Hypothalamus (tissue), 51 donors: ENCODE measurements around the gene SPHK1.
A peak's percentile ranks its signal among the peaks of the same experiment; 100 is the strongest.

ENCODE experiments used
- DNase-seq, 51 donors: peaks; one replicate each; lab custom pipeline; 2025; lab: John Stamatoyannopoulos, UW

SPHK1 gene

DNA sequence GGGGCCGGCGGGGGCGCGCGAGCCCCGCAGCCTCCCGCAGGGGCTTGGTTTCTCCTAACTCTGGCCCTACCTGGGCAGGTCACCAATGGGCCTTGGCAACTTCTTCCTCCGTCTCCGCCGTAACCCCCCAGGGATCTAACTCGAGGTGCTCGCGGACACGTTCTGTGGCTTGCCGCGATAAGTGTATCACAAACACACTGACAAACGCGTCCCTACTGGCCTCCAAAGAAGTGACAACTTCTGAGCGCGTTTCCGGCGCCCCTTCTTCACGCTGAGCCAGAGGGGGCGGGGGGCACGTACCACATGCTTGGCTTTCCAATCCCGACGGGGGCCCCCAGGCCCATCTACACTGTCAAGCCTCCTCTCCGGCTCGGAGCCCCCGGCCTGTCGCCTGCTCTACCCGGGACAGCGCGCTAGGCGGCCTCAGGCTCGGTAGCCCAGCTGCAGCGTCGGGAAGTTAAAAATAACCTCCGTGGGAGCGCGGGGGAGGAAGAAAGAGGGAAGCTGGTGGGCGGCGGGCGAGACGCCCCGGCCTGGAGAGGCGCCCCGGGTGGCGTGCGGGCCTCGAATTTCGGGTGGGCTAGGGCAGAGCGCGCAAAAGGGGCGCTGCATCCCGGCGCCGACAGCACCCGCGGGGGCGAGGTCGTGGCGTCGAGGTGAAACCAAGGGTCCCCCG is 725 bp upstream of the SPHK1 start:
- peak in 3 of 51 donors; percentile 10 to 33 (median 19) for DNase-seq

DNA sequence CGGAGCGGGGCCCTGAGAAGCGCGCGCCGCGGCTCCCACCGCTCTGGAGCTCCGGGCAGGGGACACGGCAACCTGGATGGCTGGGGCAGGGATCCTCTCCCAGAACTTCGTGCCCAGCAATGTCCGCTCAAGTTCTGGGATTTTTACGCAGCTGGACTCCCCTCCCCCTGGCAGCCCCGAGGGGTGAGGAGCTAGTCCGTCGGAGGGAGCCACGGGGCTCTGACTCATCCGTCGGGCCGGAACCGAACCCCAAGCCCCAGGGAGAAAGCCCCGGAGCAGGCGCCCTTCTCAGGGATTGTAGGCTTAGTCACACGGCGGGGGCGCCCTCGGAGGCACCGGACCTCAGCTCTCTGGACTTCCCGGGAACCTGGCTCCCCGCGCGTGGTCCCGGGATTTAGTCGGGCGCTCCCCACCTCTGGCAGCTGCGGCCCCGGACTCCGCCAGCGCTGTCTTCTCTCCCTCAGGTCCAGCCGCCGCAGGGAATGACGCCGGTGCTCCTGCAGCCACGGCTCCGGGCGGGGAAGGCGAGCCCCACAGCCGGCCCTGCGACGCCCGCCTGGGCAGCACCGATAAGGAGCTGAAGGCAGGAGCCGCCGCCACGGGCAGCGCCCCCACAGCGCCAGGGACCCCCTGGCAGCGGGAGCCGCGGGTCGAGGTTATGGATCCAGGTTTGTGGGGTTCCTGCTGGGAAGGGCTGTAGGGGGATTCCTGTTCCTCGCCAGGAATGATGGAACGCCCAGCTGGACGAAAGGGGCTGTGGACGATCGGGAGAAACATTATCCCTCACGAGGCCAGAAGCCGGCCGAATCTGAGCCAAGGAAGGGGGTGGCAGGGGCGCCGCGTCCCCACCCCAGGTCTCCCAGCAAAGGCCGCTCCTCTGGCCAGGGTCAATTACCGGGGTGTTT is 830 bp downstream of the SPHK1 start:
- peak in 4 of 51 donors; percentile 21 to 35 (median 27) for DNase-seq

GRCh38 chr17:76385892-76386786 is 1.7 kb downstream of the SPHK1 start:
- peak in 20 of 51 donors; percentile 9 to 60 (median 38) for DNase-seq

- DNase-seq, result no peak
Observed at GRCh38 chr17:76386966-76387765, 2.8 kb downstream of the SPHK1 start.

- DNase-seq, result no peak
Observed at GRCh38 chr17:76388966-76389888, 4.8 kb downstream of the SPHK1 start.

DNA sequence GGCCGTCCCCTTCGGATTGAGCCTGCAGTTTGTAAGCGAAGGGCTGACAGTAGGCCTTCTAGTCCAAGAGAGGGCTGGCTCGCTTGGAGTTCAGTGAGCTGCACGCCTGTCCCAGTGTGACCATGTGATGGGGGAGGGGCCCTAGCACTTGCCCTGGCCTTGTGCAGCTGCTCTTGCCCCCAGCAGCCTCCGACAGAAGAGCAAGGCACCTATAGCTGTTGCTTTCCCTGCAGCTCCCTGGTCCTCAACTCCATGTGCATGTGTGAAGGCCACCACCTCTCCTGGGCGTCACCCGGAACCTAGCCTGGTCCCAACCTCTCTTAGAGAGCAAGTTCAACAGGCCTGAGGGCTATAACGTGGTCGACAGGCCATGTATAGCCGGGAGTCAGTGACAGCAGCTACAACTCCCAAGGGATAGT is 5.6 kb downstream of the SPHK1 start:
- peak in 2 of 51 donors; percentile 13 to 19 for DNase-seq

DNA sequence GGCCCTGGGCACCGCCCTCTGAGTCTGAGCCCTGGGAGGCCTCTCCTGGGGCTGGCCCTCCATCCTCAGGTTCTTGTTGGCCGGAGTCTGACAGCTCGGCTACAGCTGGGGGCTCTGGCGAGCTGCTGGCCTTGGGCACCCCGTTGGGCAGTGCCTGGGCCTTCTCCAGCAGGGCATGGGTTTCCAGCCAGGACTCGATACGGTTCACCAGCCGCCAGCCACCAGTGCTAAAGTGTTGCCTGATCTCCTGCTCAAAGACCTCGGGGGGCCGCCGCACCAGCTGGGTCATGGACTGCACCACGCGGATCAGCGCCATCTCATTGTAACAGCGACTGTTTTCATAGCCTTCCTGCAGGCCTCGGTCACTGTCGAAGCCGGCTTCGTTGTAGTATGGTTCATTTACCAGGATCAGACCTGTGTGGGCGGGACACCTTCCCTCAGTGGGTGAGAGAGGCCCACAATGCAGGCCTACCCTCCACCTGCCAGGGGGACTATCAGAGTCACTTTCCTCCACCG is 6.8 kb downstream of the SPHK1 start:
- no peak for DNase-seq

DNA sequence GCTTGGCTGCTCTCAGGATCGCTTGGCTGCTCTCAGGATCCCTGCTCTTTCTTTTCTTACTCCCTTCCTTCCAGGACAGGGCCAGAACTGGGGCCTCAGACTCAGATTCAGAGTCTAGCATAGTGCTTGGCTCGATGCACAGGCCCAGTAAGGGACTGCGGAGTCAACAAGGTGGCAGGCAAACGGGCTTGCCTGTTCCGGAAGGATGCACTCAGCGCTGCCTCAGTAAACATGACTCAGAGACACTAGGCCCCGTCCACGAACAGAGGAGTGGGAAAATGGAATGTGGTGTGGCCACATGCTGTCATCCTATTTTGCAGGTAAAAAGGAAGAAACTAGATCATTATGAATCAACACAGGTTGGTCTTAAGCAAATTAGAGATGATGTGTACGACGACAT is 9.8 kb downstream of the SPHK1 start:
- DNase-seq, result no peak

- DNase-seq, result no peak
Observed at GRCh38 chr17:76395980-76396379, 11.6 kb downstream of the SPHK1 start.

DNA sequence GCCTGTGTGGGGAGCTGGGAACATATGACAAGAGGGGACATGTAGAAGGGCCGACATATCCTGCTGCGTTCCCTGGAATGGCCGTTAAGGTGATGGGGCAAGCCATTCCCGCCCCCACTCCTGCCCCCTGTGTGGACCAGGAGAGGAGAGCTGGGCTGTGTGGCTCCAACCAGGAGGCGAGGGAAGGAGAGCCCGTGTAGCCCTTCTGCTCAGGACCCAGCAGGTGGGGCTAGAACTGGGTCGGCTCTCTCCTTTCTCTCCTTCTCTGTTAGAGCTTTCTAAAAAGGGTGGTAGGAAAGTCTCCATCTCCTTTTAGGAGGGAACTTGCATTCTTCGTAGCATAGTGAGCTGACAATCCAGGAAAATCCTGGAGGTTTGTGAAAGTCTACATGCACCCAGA is 12.8 kb downstream of the SPHK1 start:
- no peak for DNase-seq

DNA sequence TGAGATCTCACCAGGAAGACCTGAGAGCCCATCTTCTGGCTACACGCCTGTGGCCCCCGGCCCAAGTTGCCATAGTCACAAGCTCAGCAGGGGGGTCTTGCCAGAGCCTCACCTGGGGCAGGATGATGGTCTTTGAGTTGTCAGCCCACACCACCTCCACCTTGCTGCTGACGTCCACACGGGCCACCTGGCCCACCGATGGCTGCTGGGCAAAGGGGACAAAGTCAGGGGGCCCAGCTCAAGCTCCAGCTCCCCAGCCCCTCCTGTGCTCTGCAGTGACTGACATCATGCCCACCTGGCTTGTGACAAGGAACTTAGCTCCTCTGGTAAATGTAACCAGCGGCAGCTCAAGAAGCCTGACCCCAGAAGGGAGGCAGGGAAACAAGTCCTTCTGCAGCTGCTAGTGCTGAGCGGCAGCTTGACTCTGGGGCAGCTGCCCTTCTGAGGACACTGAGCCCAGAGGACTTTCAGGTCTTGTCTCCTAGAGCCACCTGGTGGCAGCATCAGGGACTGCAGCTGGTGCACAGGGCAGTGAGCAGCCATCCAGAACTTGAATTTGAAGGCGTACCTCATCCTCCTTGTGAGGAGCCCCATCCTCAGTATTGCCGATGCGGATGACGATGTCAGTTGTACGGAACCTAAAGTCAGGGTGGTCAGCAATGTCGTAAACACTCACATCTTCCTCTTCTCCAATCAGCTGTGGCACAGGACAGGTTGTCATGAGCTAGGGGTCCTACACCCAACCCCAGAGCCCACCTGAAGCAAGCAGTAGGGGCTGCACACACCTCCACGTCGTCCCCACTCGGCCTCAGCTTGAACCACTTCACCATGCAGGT is 13.5 kb downstream of the SPHK1 start:
- DNase-seq, result peak; percentile 12 to 95 (median 74)

- no peak for DNase-seq
Observed at GRCh38 chr17:76398523-76399174, 14.2 kb downstream of the SPHK1 start.

DNA sequence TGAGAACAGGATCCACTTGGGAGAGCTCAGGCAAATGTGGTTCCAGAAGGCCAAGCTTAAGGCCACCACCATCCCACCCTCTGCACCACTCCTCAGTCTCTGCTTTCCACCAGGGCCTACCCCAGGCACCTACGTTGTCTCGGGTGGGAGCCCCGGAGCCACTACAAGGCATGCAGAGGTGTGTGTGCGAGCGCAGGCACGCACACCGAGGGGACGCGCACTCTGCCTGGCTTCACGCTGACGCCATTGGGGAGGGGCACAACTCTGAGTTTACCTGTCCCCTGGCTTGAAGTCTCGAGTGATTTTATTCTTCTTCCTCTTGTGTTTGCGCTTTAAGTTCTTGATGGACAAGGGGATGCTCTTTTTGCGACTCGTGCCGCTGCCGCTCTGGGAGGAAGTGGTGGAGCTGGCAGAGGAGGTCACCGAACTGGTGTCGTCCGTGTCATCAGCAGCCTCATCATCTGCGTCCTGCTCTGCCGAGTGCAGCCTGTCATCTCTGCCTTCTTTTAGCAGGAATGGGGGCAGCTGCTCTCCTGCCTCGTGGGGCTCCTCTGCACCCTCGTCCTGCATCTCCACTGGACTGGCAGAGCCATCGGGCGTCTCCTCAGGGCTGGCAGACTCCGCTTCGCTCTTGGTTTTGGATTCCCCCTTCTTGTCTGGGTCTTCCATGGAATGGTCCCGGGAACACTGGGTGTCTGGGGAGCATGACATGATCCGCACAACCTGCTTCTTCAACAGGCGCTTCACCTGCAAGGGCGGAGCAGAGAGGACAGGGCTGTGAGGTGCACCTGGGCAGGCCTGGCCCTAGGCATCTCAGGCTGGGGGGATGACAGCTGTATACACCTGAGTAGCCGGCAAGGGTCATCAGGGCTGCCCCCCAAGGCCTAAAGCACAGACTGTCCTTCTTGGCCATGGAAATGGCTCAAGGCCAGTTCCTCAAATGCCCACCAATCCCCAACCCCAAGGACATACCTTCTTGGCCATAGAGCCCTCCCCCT is 15.1 kb downstream of the SPHK1 start:
- DNase-seq, result no peak

GRCh38 chr17:76402711-76403110 is 18.3 kb downstream of the SPHK1 start:
- no peak for DNase-seq

- DNase-seq, result no peak
Observed at GRCh38 chr17:76404256-76404655, 19.8 kb downstream of the SPHK1 start.

- DNase-seq, result no peak
Observed at GRCh38 chr17:76404976-76405563, 20.7 kb downstream of the SPHK1 start.
